ENCODE measurements around the gene ZNF532. TPM values are rescaled to one million over a fixed set of nuclear protein-coding genes. Genes with fewer than 3 reads are reported as not detected.

The ZNF532 gene
- total and polyA plus RNA-seq, 8 donors: 56.2 to 153 (median 142) TPM

- Histone ChIP-seq H3K9me3 (no peaks in the 10 kb centered on the region), H3K4me1 (no peaks in the 10 kb centered on the region), H3K36me3 (no peaks in the 10 kb centered on the region), H3K4me3 (no peak overlapping the region), H3K27me3 (no peaks in the 10 kb centered on the region), H3K27ac (no peak overlapping the region)
- DNase-seq (no peak), ATAC-seq (no peak)
- intact Hi-C loops (cut with DNase I): no loop called here
- TF ChIP-seq CTCF (IDR thresholded peaks at IDR 0.05): no peak
Measured at GRCh38 chr18:59011786-59012185, 147.1 kb downstream of the ZNF532 start.

- H3K27me3 ChIP-seq: no peaks in the 10 kb centered on the region
- ATAC-seq: no peak
- no peaks in the 10 kb centered on the region for H3K36me3 ChIP-seq
- H3K27ac ChIP-seq: no peak overlapping the region
- H3K4me3 ChIP-seq: no peak overlapping the region
- intact Hi-C loops (cut with DNase I): no loop called here
- TF ChIP-seq CTCF (IDR thresholded peaks at IDR 0.05): no peak
- H3K9me3 ChIP-seq: peaks cover 0 to 1% of the 10 kb centered on the region in 2 donors
- no peaks in the 10 kb centered on the region for H3K4me1 ChIP-seq
- DNase-seq: no peak
Measured at GRCh38 chr18:59012815-59013705, 148.4 kb downstream of the ZNF532 start.

GRCh38 chr18:59013744-59014143, 149.1 kb downstream of the ZNF532 start:
- no peak for DNase-seq
- H3K4me1 ChIP-seq: no peaks in the 10 kb centered on the region
- H3K4me3 ChIP-seq: no peak overlapping the region
- no peaks in the 10 kb centered on the region for H3K36me3 ChIP-seq
- TF ChIP-seq CTCF (IDR thresholded peaks at IDR 0.05): no peak
- peaks cover 0 to 3% of the 10 kb centered on the region in 2 donors for H3K9me3 ChIP-seq
- intact Hi-C loops (cut with DNase I): no loop called here
- H3K27me3 ChIP-seq: no peaks in the 10 kb centered on the region
- no peak for ATAC-seq
- H3K27ac ChIP-seq: no peak overlapping the region

- no peaks in the 10 kb centered on the region for H3K4me1 ChIP-seq
Measured at GRCh38 chr18:59015531-59016152, 151.0 kb downstream of the ZNF532 start.

More at GRCh38 chr18:59015531-59016152, 151.0 kb downstream of the ZNF532 start:
- Histone ChIP-seq H3K27me3 (no peaks in the 10 kb centered on the region), H3K9me3 (peaks cover 0 to 3% of the 10 kb centered on the region in 2 donors), H3K27ac (no peak overlapping the region), H3K36me3 (no peaks in the 10 kb centered on the region), H3K4me3 (no peak overlapping the region)
- no peak for TF ChIP-seq CTCF (IDR thresholded peaks at IDR 0.05)
- ATAC-seq (no peak), DNase-seq (no peak)
- intact Hi-C loops (cut with DNase I): no loop called here

Data from left lung (tissue), 10 donors.